Measurements from ENCODE around the gene PAQR5. TPM values are rescaled to one million over a fixed set of nuclear protein-coding genes. Genes with fewer than 3 reads are reported as not detected.

The PAQR5 gene
- total RNA-seq, 1 donor, result 1.1 TPM

DNA sequence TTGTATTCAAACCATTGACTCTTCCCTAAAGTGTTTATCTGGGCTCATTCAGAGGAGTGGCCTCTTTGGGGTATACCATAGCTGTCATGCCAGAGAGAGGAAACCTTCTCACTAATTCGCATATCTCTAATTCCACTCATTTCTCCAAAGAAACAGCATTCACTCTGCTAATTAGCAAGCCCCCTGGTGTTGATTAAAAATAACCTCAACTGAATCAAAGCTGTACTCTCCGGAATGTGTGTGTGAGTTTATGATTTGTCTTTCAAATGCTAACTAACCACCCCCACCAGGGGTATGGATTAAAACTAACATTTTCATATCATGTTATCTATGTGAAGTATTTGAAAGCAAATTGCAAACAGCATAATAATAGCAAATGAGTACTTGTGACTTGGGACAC, 45.5 kb downstream of the PAQR5 start:
- TF ChIP-seq, protein P1, sequence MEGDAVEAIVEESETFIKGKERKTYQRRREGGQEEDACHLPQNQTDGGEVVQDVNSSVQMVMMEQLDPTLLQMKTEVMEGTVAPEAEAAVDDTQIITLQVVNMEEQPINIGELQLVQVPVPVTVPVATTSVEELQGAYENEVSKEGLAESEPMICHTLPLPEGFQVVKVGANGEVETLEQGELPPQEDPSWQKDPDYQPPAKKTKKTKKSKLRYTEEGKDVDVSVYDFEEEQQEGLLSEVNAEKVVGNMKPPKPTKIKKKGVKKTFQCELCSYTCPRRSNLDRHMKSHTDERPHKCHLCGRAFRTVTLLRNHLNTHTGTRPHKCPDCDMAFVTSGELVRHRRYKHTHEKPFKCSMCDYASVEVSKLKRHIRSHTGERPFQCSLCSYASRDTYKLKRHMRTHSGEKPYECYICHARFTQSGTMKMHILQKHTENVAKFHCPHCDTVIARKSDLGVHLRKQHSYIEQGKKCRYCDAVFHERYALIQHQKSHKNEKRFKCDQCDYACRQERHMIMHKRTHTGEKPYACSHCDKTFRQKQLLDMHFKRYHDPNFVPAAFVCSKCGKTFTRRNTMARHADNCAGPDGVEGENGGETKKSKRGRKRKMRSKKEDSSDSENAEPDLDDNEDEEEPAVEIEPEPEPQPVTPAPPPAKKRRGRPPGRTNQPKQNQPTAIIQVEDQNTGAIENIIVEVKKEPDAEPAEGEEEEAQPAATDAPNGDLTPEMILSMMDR (IDR thresholded peaks at IDR 0.05; ENCODE audit: extremely low read depth, low read depth, low read length), result no peak
- DNase-seq (ENCODE audit: insufficient read length, low spot score, missing footprints), result no peak
- no peak overlapping the region for H3K4me2 ChIP-seq (ENCODE audit: insufficient read depth, low read length)
- H3K79me2 ChIP-seq (ENCODE audit: insufficient read depth, low read length), result no peaks in the 10 kb centered on the region
- no peaks in the 10 kb centered on the region for H3K27me3 ChIP-seq (ENCODE audit: insufficient read depth, low read length)
- H3K36me3 ChIP-seq (ENCODE audit: insufficient read depth, low read length), result no peaks in the 10 kb centered on the region
- H3K9me3 ChIP-seq (ENCODE audit: low read depth, low read length), result no peaks in the 10 kb centered on the region
- H3K4me1 ChIP-seq (ENCODE audit: insufficient read depth, low read length), result peaks cover under 1% of the 10 kb centered on the region
- no peak overlapping the region for H3K27ac ChIP-seq (ENCODE audit: low read depth, low read length)
- no peak overlapping the region for H3K4me3 ChIP-seq (ENCODE audit: insufficient read depth, low read length)
- no peaks in the 10 kb centered on the region for H4K20me1 ChIP-seq (ENCODE audit: insufficient read depth, low read length)
- no peak overlapping the region for H2AFZ ChIP-seq (ENCODE audit: low read length)

DNA sequence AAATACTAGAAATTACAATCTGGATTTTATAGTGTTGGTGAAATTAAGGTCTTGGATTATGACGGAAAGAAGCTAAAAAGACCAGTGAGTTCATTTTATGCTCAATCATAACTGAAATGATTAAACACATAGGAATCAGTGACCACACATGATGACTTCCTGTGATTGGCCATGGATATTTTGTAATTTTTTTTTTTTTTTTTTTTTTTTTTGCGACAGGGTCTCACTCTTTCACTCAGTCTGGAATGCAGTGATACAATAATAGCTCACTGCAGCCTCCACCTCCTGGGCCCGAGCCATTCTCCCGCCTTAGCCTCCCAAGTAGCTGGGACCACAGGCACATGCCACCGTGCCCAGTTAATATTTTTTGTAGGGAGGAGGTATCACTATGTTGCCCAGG, 47.4 kb downstream of the PAQR5 start:
- Histone ChIP-seq H3K4me2 (ENCODE audit: insufficient read depth, low read length) (no peak overlapping the region), H3K4me1 (ENCODE audit: insufficient read depth, low read length) (no peaks in the 10 kb centered on the region), H3K27me3 (ENCODE audit: insufficient read depth, low read length) (no peaks in the 10 kb centered on the region), H3K9me3 (ENCODE audit: low read depth, low read length) (no peaks in the 10 kb centered on the region), H2AFZ (ENCODE audit: low read length) (no peak overlapping the region), H3K4me3 (ENCODE audit: insufficient read depth, low read length) (no peak overlapping the region), H3K79me2 (ENCODE audit: insufficient read depth, low read length) (no peaks in the 10 kb centered on the region), H3K27ac (ENCODE audit: low read depth, low read length) (no peak overlapping the region), H4K20me1 (ENCODE audit: insufficient read depth, low read length) (no peaks in the 10 kb centered on the region), H3K36me3 (ENCODE audit: insufficient read depth, low read length) (no peaks in the 10 kb centered on the region)
- TF ChIP-seq, protein P1 (IDR thresholded peaks at IDR 0.05; ENCODE audit: extremely low read depth, low read depth, low read length), result no peak
- no peak for DNase-seq (ENCODE audit: insufficient read length, low spot score, missing footprints)

DNA sequence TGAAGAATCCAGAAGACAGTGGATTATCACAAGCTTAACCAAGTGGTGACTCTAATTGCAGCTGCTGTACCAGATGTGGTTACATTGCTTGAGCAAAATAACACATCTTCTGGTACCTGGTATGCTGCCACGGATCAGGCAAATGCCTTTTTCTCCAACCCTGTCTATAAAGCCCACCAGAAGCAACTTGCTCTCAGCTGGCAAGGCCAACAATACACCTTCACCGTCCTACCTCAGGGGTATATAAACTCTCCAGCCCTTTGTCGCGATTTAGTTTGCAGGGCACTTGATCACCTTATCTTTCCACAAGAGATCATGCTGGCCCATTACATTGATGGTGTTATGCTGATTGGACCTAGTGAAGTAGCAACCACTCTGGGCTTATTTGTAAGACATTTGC, 52.6 kb downstream of the PAQR5 start:
- TF ChIP-seq, protein P1 (IDR thresholded peaks at IDR 0.05; ENCODE audit: extremely low read depth, low read depth, low read length), result no peak
- DNase-seq (ENCODE audit: insufficient read length, low spot score, missing footprints), result no peak
- H3K36me3 ChIP-seq (ENCODE audit: insufficient read depth, low read length), result no peaks in the 10 kb centered on the region

DNA sequence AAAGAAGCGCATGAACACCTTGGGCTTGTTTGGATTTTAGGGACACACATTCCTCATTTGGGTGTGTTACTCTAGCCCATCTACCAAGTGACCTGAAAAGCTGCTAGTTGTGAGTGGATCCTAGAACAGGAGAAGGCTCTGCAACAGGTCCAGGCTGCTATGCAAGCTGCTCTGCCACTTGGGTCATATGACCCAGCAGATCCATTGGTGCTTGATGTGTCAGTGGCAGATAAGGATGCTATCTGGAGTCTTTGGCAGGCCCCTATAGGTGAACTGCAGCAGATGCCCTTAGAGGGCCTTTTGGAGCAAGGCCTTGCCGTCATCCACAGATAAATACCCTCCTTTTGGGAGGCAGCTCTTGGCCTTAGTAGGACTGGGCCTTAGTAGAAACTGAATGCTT, 53.2 kb downstream of the PAQR5 start:
- TF ChIP-seq, protein P1 (IDR thresholded peaks at IDR 0.05; ENCODE audit: extremely low read depth, low read depth, low read length), result no peak
- Histone ChIP-seq H3K36me3 (ENCODE audit: insufficient read depth, low read length) (no peaks in the 10 kb centered on the region), H3K4me3 (ENCODE audit: insufficient read depth, low read length) (no peak overlapping the region)

More for the DNA sequence above, 52.6 kb downstream of the PAQR5 start:
- no peak overlapping the region for H2AFZ ChIP-seq (ENCODE audit: low read length)
- H4K20me1 ChIP-seq (ENCODE audit: insufficient read depth, low read length), result no peaks in the 10 kb centered on the region
- H3K27ac ChIP-seq (ENCODE audit: low read depth, low read length), result no peak overlapping the region
- H3K4me2 ChIP-seq (ENCODE audit: insufficient read depth, low read length), result no peak overlapping the region
- H3K4me1 ChIP-seq (ENCODE audit: insufficient read depth, low read length), result no peaks in the 10 kb centered on the region
- no peak overlapping the region for H3K4me3 ChIP-seq (ENCODE audit: insufficient read depth, low read length)
- H3K9me3 ChIP-seq (ENCODE audit: low read depth, low read length), result no peaks in the 10 kb centered on the region
- no peaks in the 10 kb centered on the region for H3K27me3 ChIP-seq (ENCODE audit: insufficient read depth, low read length)
- no peaks in the 10 kb centered on the region for H3K79me2 ChIP-seq (ENCODE audit: insufficient read depth, low read length)

More for the DNA sequence above, 53.2 kb downstream of the PAQR5 start:
- H2AFZ ChIP-seq (ENCODE audit: low read length), result no peak overlapping the region
- H3K27me3 ChIP-seq (ENCODE audit: insufficient read depth, low read length), result no peaks in the 10 kb centered on the region
- no peak for DNase-seq (ENCODE audit: insufficient read length, low spot score, missing footprints)
- no peaks in the 10 kb centered on the region for H3K79me2 ChIP-seq (ENCODE audit: insufficient read depth, low read length)
- H3K9me3 ChIP-seq (ENCODE audit: low read depth, low read length), result no peaks in the 10 kb centered on the region
- no peaks in the 10 kb centered on the region for H4K20me1 ChIP-seq (ENCODE audit: insufficient read depth, low read length)
- H3K4me1 ChIP-seq (ENCODE audit: insufficient read depth, low read length), result no peaks in the 10 kb centered on the region
- H3K4me2 ChIP-seq (ENCODE audit: insufficient read depth, low read length), result no peak overlapping the region
- no peak overlapping the region for H3K27ac ChIP-seq (ENCODE audit: low read depth, low read length)
